ENCODE results near the gene CLCNKB. TPM values are rescaled to one million over a fixed set of nuclear protein-coding genes. Genes with fewer than 3 reads are reported as not detected.

The CLCNKB gene
- total RNA-seq, 1 donor: not detected

GRCh38 chr1:16081636-16082035 lies 38.1 kb downstream of the CLCNKB start:
- H3K27me3 ChIP-seq (ENCODE audit: insufficient read depth, low read length): no peaks in the 10 kb centered on the region
- H3K4me3 ChIP-seq (ENCODE audit: low read length): no peak overlapping the region
- no peaks in the 10 kb centered on the region for H3K9me3 ChIP-seq (ENCODE audit: low read depth, low read length)
- H3K4me1 ChIP-seq (ENCODE audit: insufficient read depth, low read length): peaks cover 4% of the 10 kb centered on the region

- H3K4me3 ChIP-seq (ENCODE audit: low read length): no peak overlapping the region
- H3K27me3 ChIP-seq (ENCODE audit: insufficient read depth, low read length): no peaks in the 10 kb centered on the region
- H3K9me3 ChIP-seq (ENCODE audit: low read depth, low read length): no peaks in the 10 kb centered on the region
- peaks cover 4% of the 10 kb centered on the region for H3K4me1 ChIP-seq (ENCODE audit: insufficient read depth, low read length)
These were observed 38.9 kb downstream of the CLCNKB start for GRCh38 chr1:16082283-16083038.

- H3K27me3 ChIP-seq (ENCODE audit: insufficient read depth, low read length): no peaks in the 10 kb centered on the region
These were observed 39.9 kb downstream of the CLCNKB start for GRCh38 chr1:16083486-16083885.

GRCh38 chr1:16085522-16085921 lies 41.9 kb downstream of the CLCNKB start:
- Histone ChIP-seq H3K4me3 (ENCODE audit: low read length) (no peak overlapping the region), H3K9me3 (ENCODE audit: low read depth, low read length) (no peaks in the 10 kb centered on the region), H3K4me1 (ENCODE audit: insufficient read depth, low read length) (no peaks in the 10 kb centered on the region), H3K27me3 (ENCODE audit: insufficient read depth, low read length) (no peaks in the 10 kb centered on the region)

More at GRCh38 chr1:16083486-16083885, 39.9 kb downstream of the CLCNKB start:
- Histone ChIP-seq H3K4me3 (ENCODE audit: low read length) (no peak overlapping the region), H3K4me1 (ENCODE audit: insufficient read depth, low read length) (peaks cover 4% of the 10 kb centered on the region), H3K9me3 (ENCODE audit: low read depth, low read length) (no peaks in the 10 kb centered on the region)

GRCh38 chr1:16087733-16088132 lies 44.2 kb downstream of the CLCNKB start:
- Histone ChIP-seq H3K27me3 (ENCODE audit: insufficient read depth, low read length) (no peaks in the 10 kb centered on the region), H3K9me3 (ENCODE audit: low read depth, low read length) (no peaks in the 10 kb centered on the region), H3K4me1 (ENCODE audit: insufficient read depth, low read length) (no peaks in the 10 kb centered on the region), H3K4me3 (ENCODE audit: low read length) (no peak overlapping the region)

GRCh38 chr1:16088351-16088911 lies 44.8 kb downstream of the CLCNKB start:
- Histone ChIP-seq H3K27me3 (ENCODE audit: insufficient read depth, low read length) (no peaks in the 10 kb centered on the region), H3K4me1 (ENCODE audit: insufficient read depth, low read length) (no peaks in the 10 kb centered on the region), H3K4me3 (ENCODE audit: low read length) (no peak overlapping the region), H3K9me3 (ENCODE audit: low read depth, low read length) (no peaks in the 10 kb centered on the region)

GRCh38 chr1:16088996-16089395 lies 45.4 kb downstream of the CLCNKB start:
- no peaks in the 10 kb centered on the region for H3K9me3 ChIP-seq (ENCODE audit: low read depth, low read length)
- H3K27me3 ChIP-seq (ENCODE audit: insufficient read depth, low read length): no peaks in the 10 kb centered on the region
- no peak overlapping the region for H3K4me3 ChIP-seq (ENCODE audit: low read length)
- H3K4me1 ChIP-seq (ENCODE audit: insufficient read depth, low read length): no peaks in the 10 kb centered on the region

- Histone ChIP-seq H3K9me3 (ENCODE audit: low read depth, low read length) (no peaks in the 10 kb centered on the region), H3K27me3 (ENCODE audit: insufficient read depth, low read length) (no peaks in the 10 kb centered on the region), H3K4me1 (ENCODE audit: insufficient read depth, low read length) (no peaks in the 10 kb centered on the region), H3K4me3 (ENCODE audit: low read length) (no peak overlapping the region)
These were observed 46.7 kb downstream of the CLCNKB start for GRCh38 chr1:16090076-16090826.

GRCh38 chr1:16091296-16091695 lies 47.7 kb downstream of the CLCNKB start:
- H3K4me1 ChIP-seq (ENCODE audit: insufficient read depth, low read length): no peaks in the 10 kb centered on the region
- H3K27me3 ChIP-seq (ENCODE audit: insufficient read depth, low read length): no peaks in the 10 kb centered on the region
- H3K4me3 ChIP-seq (ENCODE audit: low read length): no peak overlapping the region
- no peaks in the 10 kb centered on the region for H3K9me3 ChIP-seq (ENCODE audit: low read depth, low read length)

- H3K9me3 ChIP-seq (ENCODE audit: low read depth, low read length): no peaks in the 10 kb centered on the region
- no peaks in the 10 kb centered on the region for H3K27me3 ChIP-seq (ENCODE audit: insufficient read depth, low read length)
- no peak overlapping the region for H3K4me3 ChIP-seq (ENCODE audit: low read length)
- H3K4me1 ChIP-seq (ENCODE audit: insufficient read depth, low read length): no peaks in the 10 kb centered on the region
These were observed 48.7 kb downstream of the CLCNKB start for GRCh38 chr1:16092097-16092922.

GRCh38 chr1:16092923-16093511 lies 49.4 kb downstream of the CLCNKB start:
- H3K27me3 ChIP-seq (ENCODE audit: insufficient read depth, low read length): no peaks in the 10 kb centered on the region
- H3K4me3 ChIP-seq (ENCODE audit: low read length): no peak overlapping the region
- no peaks in the 10 kb centered on the region for H3K4me1 ChIP-seq (ENCODE audit: insufficient read depth, low read length)

GRCh38 chr1:16093611-16094010 lies 50.0 kb downstream of the CLCNKB start:
- H3K4me1 ChIP-seq (ENCODE audit: insufficient read depth, low read length): no peaks in the 10 kb centered on the region
- no peaks in the 10 kb centered on the region for H3K27me3 ChIP-seq (ENCODE audit: insufficient read depth, low read length)
- H3K9me3 ChIP-seq (ENCODE audit: low read depth, low read length): no peaks in the 10 kb centered on the region
- H3K4me3 ChIP-seq (ENCODE audit: low read length): no peak overlapping the region

More at GRCh38 chr1:16092923-16093511, 49.4 kb downstream of the CLCNKB start:
- no peaks in the 10 kb centered on the region for H3K9me3 ChIP-seq (ENCODE audit: low read depth, low read length)

GRCh38 chr1:16094453-16095158 lies 51.0 kb downstream of the CLCNKB start:
- Histone ChIP-seq H3K27me3 (ENCODE audit: insufficient read depth, low read length) (no peaks in the 10 kb centered on the region), H3K4me3 (ENCODE audit: low read length) (no peak overlapping the region), H3K4me1 (ENCODE audit: insufficient read depth, low read length) (no peaks in the 10 kb centered on the region), H3K9me3 (ENCODE audit: low read depth, low read length) (no peaks in the 10 kb centered on the region)

GRCh38 chr1:16095447-16095846 lies 51.9 kb downstream of the CLCNKB start:
- H3K4me3 ChIP-seq (ENCODE audit: low read length): no peak overlapping the region
- H3K27me3 ChIP-seq (ENCODE audit: insufficient read depth, low read length): no peaks in the 10 kb centered on the region
- H3K9me3 ChIP-seq (ENCODE audit: low read depth, low read length): no peaks in the 10 kb centered on the region
- H3K4me1 ChIP-seq (ENCODE audit: insufficient read depth, low read length): no peaks in the 10 kb centered on the region

Measured in mononuclear cell (primary cell).